ENCODE data around the gene WIZ.

DNA sequence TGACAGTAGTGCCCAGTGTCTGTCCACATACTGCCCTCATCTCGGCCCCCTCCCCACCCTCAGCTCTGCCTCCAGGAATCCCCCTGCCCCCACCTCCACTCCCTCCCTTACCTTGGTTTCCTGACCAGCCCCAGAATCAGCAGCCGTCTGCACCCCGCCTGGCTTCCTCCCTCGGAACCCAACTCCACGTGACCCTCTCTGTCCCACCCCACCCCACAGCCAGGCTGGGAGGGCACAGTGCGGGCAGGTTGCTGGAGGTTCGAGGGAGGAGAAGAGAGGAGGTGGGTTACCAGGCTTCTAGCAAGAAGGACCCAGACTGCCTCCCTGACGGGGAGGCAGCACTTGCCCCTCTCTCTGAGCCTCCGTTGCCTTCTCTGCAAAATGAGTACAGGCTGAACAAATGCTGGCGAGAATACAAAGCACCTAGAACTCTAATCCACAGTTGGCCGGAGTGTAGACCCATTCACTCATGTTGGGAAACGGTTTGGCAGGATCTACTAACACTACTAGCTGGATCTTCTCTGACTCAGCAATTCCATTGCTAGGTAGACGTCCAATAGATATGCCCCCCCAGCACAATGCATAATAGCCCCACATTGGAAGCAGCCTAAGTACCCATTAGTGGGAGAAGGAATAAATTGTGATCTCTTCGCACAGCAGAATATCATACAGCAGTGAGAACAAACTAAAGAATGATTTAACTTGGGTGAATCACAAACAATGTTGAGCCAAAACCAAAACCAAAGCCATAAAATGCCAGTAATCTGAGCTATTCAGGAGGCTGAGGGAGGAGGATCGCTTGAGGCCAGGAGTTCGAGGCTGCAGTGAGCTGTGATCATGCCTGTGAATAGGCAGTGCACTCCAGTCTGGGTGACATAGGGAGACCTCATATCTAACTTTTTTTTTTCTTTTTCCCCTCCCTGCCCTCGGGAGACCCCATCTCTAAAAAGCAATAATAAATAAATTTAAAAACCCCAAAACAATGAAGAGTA is 14.9 kb upstream of the WIZ start, which contains the start of gene RASAL3:
- TF ChIP-seq CTCF (conservative IDR thresholded peaks at IDR 0.05): no peak
- no peak for TF ChIP-seq EZH2 (IDR thresholded peaks at IDR 0.05; ENCODE audit: low read depth)

Measured in PC-9 (cell line).